OCI-LY1 (cell line): ENCODE results near the gene SLC32A1.

Source experiments
- H2AFZ ChIP-seq: fragments of 200-600 bp; sonication (generic), shearing (Covaris generic); 2 replicates; pipeline ENCODE4 v1.6.0; 2014; ENCODE audit warnings: antibody characterized with exemption, mild to moderate bottlenecking, low read length
- H3F3A ChIP-seq: fragments of 200-600 bp; sonication (generic), shearing (Covaris generic); 2 replicates; pipeline ENCODE4 v1.6.0; 2014; ENCODE audit warnings: mild to moderate bottlenecking, antibody characterized with exemption, low read length, moderate library complexity; ENCODE audit not compliant: insufficient read depth
- H3K27ac ChIP-seq: fragments of 200-600 bp; sonication (generic); 2 replicates; pipeline ENCODE4 v1.5.1; 2014; ENCODE audit warnings: low read length, mixed run types, mild to moderate bottlenecking, low read depth; ENCODE audit not compliant: poor library complexity, severe bottlenecking
- H3K27me3 ChIP-seq: fragments of 200-600 bp; sonication (generic); 2 replicates; pipeline ENCODE4 v1.6.0; 2014; ENCODE audit warnings: antibody characterized with exemption, mild to moderate bottlenecking, low read length, moderate library complexity; ENCODE audit not compliant: insufficient read depth
- H3K36me3 ChIP-seq: fragments of 200-600 bp; sonication (generic); 2 replicates; pipeline ENCODE4 v1.6.1; 2014; ENCODE audit warnings: mild to moderate bottlenecking, antibody characterized with exemption, low read length, moderate library complexity, mixed read lengths; ENCODE audit not compliant: insufficient read depth
- H3K4me1 ChIP-seq: fragments of 200-600 bp; sonication (generic); 2 replicates; pipeline ENCODE4 v1.5.1; 2014; ENCODE audit warnings: mild to moderate bottlenecking, low read length, moderate library complexity; ENCODE audit not compliant: insufficient read depth, severe bottlenecking
- H3K4me2 ChIP-seq: fragments of 200-600 bp; sonication (generic), shearing (Covaris generic); 2 replicates; pipeline ENCODE4 v1.6.1; 2014; ENCODE audit warnings: low read length
- H3K4me3 ChIP-seq: fragments of 200-600 bp; sonication (generic); 2 replicates; pipeline ENCODE4 v1.5.1; 2014; ENCODE audit warnings: low read length, low read depth, mild to moderate bottlenecking, mixed read lengths; ENCODE audit not compliant: poor library complexity, severe bottlenecking
- H3K79me2 ChIP-seq: fragments of 200-600 bp; shearing (Covaris generic); 2 replicates; pipeline ENCODE4 v1.6.1; 2016; ENCODE audit warnings: mixed run types, low read length, mixed read lengths; ENCODE audit not compliant: insufficient read depth
- H3K9ac ChIP-seq: fragments of 200-600 bp; sonication (generic), shearing (Covaris generic); 2 replicates; pipeline ENCODE4 v1.6.1; 2014; ENCODE audit warnings: mild to moderate bottlenecking, low read length, mixed read lengths
- H3K9me2 ChIP-seq: fragments of 200-600 bp; sonication (generic), shearing (Covaris generic); 2 replicates; pipeline ENCODE4 v1.6.1; 2014; ENCODE audit warnings: low read depth, mild to moderate bottlenecking, low read length, mixed read lengths
- H3K9me3 ChIP-seq: fragments of 200-600 bp; shearing (Covaris generic); 2 replicates; pipeline ENCODE4 v1.6.1; 2014; ENCODE audit warnings: low read length, mixed read lengths
- H4K20me1 ChIP-seq: fragments of 200-600 bp; sonication (generic), shearing (Covaris generic); 2 replicates; pipeline ENCODE4 v1.6.0; 2016; ENCODE audit warnings: mild to moderate bottlenecking, low read length; ENCODE audit not compliant: insufficient read depth
- CTCF ChIP-seq: fragments of 200-600 bp; sonication (generic), shearing (Covaris generic); IDR thresholded peaks from 2 replicates; pipeline ENCODE4 v1.5.1; 2017; ENCODE audit warnings: mild to moderate bottlenecking, antibody characterized with exemption, low read length, moderate library complexity, mixed read lengths
- EZH2 ChIP-seq: fragments of 200-600 bp; sonication (generic), shearing (Covaris generic); IDR thresholded peaks from 2 replicates; pipeline ENCODE4 v1.8.0; 2017; ENCODE audit warnings: borderline replicate concordance, mixed run types, mild to moderate bottlenecking, antibody characterized with exemption, low read length, moderate library complexity, mixed read lengths

SLC32A1 gene

GRCh38 chr20:38774167-38774566 lies 49.9 kb downstream of the SLC32A1 start:
- H3K36me3 ChIP-seq, result peaks cover 67% of the 10 kb centered on the region

GRCh38 chr20:38776363-38776762 lies 52.1 kb downstream of the SLC32A1 start:
- Histone ChIP-seq H3K4me3 (no peak overlapping the region), H3K27ac (no peak overlapping the region), H3K27me3 (no peaks in the 10 kb centered on the region), H2AFZ (no peak overlapping the region), H3F3A (no peaks in the 10 kb centered on the region), H3K4me2 (no peak overlapping the region), H3K9me2 (no peaks in the 10 kb centered on the region), H3K9ac (no peak overlapping the region), H4K20me1 (no peaks in the 10 kb centered on the region), H3K36me3 (peaks cover 46% of the 10 kb centered on the region), H3K4me1 (peaks cover 5% of the 10 kb centered on the region), H3K79me2 (no peaks in the 10 kb centered on the region), H3K9me3 (peaks cover 4% of the 10 kb centered on the region; the same call in 1 of the 2 replicates)
- TF ChIP-seq EZH2, result no peak
- no peak for TF ChIP-seq CTCF

More at GRCh38 chr20:38774167-38774566, 49.9 kb downstream of the SLC32A1 start:
- no peaks in the 10 kb centered on the region for H4K20me1 ChIP-seq
- no peak overlapping the region for H2AFZ ChIP-seq
- H3K4me2 ChIP-seq, result no peak overlapping the region
- H3K4me1 ChIP-seq, result no peaks in the 10 kb centered on the region
- no peaks in the 10 kb centered on the region for H3K79me2 ChIP-seq
- no peak overlapping the region for H3K4me3 ChIP-seq
- peaks cover 4% of the 10 kb centered on the region; the same call in 1 of the 2 replicates for H3K9me3 ChIP-seq
- H3K9ac ChIP-seq, result no peak overlapping the region
- no peaks in the 10 kb centered on the region for H3K9me2 ChIP-seq
- no peak for TF ChIP-seq CTCF
- no peak for TF ChIP-seq EZH2
- no peaks in the 10 kb centered on the region for H3K27me3 ChIP-seq
- no peak overlapping the region for H3K27ac ChIP-seq
- H3F3A ChIP-seq, result no peaks in the 10 kb centered on the region
